CMK (cell line): ENCODE results near the gene SESTD1.

Source experiments
- DNase-seq: peaks from one replicate; pipeline ENCODE4 v3.0.0-alpha.2; 2010; ENCODE audit warnings: low read depth

The SESTD1 gene

DNA sequence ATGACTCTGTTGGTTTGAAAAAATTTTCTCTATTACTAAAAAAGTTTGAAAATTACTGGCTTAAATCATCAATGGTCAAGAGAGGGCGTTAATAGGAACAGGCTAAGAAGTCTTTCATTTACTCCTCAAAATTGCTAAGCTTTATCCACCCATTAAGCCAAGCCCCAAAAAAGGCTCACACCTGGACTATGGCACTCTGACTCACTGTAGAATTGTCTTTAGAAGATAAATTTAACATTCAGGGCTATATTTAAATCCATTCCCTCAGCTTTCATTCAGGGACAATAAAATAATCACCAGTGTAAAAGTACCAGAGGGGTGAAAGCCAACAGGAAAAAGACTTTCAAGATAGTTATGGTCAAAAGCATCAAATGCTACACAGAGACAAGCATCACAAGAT is 80.0 kb downstream of the SESTD1 start:
- DNase-seq: no peak

DNA sequence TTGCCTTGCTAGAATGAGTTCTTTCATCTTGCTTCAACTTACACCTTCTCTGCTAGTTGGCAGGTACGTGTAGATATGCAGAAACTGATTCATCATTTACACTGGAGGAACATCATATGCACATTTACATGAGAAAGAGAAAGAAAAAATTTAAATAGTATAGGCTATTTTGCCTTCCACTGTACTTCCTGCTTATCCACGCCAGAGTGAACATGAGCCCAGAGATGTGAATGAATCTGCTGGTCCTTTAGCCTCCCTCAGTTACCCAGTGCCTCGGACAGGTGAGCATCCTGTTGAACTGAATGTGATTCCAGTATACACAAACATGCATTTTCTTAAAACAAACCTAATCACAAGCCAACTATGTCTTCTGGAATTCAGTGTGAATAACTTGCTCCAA is 83.6 kb downstream of the SESTD1 start:
- DNase-seq: no peak

GRCh38 chr2:179180242-179180641 is 84.4 kb downstream of the SESTD1 start:
- DNase-seq: no peak

GRCh38 chr2:179179719-179180118 is 84.9 kb downstream of the SESTD1 start:
- DNase-seq: no peak

GRCh38 chr2:179177694-179178093 is 86.9 kb downstream of the SESTD1 start:
- no peak for DNase-seq

DNA sequence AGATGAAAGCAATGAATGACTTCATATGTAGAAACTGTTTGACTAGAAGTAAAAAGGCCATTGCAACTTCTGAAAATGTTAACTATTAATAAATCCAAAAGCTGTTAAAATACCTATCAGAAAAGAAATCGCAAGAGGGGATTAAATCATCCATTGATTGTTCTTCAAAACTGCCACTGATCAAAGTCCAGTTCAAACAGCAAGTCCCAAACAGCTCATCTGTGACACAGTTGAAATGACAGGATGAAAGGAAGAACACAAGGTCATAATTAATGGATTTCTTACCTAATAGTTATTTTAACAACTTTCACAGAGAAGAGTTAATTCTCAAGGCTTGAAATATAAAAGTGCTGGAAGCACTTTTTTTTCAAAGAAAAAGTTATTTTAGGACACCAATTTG is 90.4 kb downstream of the SESTD1 start:
- DNase-seq: no peak

DNA sequence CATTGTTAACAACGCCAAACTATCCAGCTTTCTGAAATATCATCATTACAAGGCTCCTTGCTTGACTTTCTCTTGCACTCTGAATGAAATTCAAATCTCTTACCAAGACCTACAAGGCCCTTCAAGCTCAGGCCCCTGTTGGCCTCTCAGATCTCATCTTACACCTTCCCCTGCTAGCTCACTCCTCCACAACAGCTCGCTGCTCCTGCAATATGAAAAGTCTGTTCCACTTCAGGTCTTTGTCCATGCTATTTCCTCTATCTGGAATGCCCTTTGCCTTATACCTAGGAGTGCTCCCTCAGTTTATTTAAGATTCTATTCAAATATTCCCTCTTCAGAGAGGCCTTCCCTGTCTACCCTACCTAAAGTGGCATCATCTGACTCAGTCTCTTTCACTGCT is 91.7 kb downstream of the SESTD1 start:
- DNase-seq: no peak

DNA sequence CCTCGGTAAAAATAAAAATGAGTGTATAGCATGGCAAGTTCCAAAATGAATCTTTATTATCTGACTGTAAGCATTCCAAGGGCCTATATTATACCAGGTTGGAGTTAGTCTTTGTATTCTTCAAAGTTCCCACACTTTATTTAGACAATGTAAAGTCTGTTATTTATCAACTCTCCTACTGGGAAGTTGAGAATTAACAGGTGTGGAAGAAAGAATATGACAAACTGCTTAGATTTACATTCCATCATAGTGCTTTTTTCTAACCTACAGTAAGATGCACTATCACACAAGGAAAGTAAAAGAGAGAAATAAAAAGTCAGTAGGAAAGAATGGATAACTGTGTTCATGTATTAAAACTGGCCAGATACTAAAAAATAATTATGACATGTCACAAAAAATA is 93.3 kb downstream of the SESTD1 start:
- DNase-seq: no peak

- DNase-seq: no peak
Observed at GRCh38 chr2:179170901-179171300, 93.7 kb downstream of the SESTD1 start.

DNA sequence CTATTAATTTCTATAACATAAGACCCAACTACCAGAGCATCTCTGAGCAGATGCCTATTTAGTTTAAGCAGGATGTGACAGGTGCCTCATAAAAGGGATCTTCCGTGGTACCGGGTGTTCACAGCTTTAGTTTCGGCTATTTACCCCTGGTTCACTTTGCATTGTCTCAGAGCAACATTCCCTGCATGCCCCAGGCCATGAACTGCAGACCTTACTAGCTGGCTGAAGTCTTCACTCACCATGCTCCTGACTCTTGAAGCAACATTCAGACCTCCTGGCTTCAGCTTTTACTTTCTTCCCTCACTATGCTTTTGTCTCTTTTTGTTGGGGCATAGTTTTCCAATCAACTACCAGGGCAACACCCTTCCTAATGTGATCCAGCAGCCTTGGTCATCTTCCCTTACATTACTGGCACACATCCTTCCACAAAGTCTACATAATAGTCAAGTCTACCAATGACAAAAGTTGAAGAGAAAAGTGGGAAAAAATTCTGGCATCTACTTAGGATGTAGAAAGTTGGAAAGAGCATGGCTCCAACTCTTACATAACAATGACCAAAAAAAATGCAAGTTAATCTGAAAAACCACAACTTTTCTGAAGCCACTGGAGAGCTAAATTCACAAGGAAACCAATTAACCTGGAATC is 99.2 kb downstream of the SESTD1 start:
- no peak for DNase-seq

- no peak for DNase-seq
Observed at GRCh38 chr2:179141206-179141605, 123.4 kb downstream of the SESTD1 start.

DNA sequence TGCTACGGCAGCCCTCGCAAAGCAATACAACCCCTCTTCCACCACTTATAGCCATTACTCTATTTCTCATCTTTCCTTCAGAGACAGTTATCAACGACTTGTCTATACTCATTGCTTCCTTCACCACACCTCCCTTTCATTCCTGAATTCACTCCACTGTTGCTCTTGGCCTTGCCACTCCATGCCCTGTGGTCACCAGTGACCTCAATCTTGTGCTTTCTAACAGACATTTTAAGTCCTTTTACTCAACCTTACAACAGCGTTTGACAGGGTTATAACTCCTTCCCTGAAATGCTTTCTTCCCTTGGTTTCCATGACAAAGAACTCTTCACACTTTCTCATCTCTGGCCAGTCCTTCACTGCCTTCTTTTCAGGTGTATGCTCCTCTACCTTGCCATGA is 124.1 kb downstream of the SESTD1 start:
- no peak for DNase-seq

GRCh38 chr2:179139506-179139905 is 125.1 kb downstream of the SESTD1 start:
- no peak for DNase-seq

DNA sequence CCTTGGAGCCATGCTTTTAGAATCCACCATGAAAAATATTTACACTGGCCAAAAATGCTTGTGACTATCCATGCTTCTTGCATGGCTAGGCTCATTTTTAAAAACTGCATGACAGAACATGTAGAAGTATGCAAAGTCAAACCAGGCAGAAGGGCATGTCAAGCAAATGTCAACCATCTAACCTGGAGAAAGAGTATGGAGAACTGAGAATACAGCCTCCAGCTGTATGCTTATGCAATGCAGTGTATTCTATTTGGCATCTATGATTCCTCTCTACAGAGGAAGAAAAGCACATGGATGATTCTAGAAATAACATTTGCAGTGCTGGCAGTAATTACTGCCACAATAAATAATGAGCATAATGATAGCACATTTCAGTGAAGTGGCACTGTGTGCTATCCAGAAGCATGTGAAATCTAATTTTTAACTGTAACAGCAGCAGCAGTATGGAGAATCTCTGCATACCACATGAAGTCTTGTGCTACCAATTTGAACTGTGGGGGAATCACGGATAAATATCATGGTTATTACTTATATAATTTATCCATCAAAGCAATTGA is 127.4 kb downstream of the SESTD1 start:
- no peak for DNase-seq

GRCh38 chr2:179133016-179133415 is 131.6 kb downstream of the SESTD1 start:
- DNase-seq: no peak

- DNase-seq: no peak
Observed at GRCh38 chr2:179132076-179132475, 132.6 kb downstream of the SESTD1 start.

GRCh38 chr2:179130560-179130959 is 134.1 kb downstream of the SESTD1 start:
- no peak for DNase-seq

GRCh38 chr2:179129574-179130238 is 134.9 kb downstream of the SESTD1 start:
- no peak for DNase-seq

- no peak for DNase-seq
Observed at GRCh38 chr2:179125404-179125803, 139.2 kb downstream of the SESTD1 start.

DNA sequence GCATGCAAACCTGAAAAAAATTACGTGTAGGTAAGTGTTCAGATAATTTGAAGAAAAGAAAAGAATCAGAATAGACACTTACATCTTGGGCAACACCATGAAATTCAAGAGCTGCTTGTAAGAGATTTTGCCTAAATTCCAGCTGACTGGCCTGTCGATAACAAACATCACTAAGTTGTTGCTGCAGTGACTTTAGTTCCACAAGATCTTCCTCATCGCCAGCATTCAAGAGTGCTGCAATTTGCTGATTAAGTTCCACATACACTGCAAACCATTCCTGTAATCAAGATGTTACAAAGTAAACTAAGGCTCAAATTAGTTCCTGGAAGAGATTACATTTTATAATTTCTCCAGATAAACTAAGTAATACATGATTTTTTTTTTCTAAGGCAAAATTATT is 140.3 kb downstream of the SESTD1 start:
- DNase-seq: no peak

DNA sequence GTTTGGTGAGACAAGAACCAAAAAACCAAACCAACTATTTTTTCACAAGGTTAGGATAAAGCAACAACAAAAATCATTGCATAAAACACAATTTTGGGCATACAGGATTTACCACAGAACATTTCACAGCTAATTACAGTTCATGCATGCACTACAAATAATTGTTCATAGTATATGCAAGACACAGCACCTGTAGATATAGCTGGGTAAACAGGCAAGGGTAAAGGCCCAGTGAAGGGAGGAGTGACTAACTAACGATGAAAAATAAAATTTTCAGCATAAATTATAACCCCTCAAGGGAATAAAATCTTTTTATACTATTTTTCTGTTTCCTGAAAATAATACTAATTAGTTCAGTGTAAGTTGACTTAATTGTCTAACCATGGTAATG is 141.4 kb downstream of the SESTD1 start:
- no peak for DNase-seq

DNA sequence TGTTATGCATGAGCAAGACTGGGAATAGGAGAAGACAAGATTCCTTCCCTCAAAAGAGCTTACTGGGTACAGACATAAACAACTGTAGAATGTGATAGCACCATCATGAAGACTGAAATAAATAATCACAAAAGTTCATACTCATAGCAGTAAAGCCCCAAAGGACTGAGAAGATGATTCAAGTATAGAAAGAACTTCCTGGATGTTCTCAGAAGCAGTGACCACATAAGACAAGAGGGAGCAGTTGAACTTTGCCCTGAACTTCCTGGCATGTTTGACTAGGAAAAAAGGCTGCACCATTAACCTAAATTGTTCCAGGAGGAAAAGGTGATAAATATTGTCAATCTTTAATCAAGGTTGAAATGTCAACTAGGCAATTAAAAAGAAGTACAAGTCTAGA is 156.9 kb downstream of the SESTD1 start:
- no peak for DNase-seq

- DNase-seq: no peak
Observed at GRCh38 chr2:179106676-179107428, 157.8 kb downstream of the SESTD1 start.
